ENCODE results near the gene ADD3.

Gene ADD3

GRCh38 chr10:110158051-110159005, 150.5 kb downstream of the ADD3 start:
- no peak for TF ChIP-seq GATA2 (IDR thresholded peaks at IDR 0.05; ENCODE audit: low read depth, low read length)
- no peak for TF ChIP-seq GATA3 (IDR thresholded peaks at IDR 0.05; ENCODE audit: low read depth, low read length)

GRCh38 chr10:110160081-110160480, 152.3 kb downstream of the ADD3 start:
- no peak for TF ChIP-seq GATA3 (IDR thresholded peaks at IDR 0.05; ENCODE audit: low read depth, low read length)

DNA sequence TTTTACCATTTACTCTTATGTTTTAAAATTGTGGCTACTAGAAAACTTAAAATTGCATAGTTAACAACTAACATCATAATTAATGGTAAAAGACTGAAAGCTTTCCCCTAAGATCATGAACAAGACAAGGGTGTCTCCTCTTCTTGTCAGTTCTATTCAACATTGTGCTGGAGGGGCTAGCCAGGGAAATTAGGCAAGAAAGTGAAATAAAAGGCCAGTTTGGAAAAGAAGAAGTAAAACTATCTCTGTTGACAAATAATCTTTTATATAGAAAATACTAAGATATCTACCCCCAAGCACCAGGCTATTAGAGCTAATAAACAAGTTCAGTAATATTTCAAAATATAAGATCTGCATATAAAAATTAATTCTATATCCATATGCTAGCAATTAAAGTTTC, 152.7 kb downstream of the ADD3 start:
- TF ChIP-seq GATA2 (IDR thresholded peaks at IDR 0.05; ENCODE audit: low read depth, low read length) = no peak
- no peak for TF ChIP-seq GATA3 (IDR thresholded peaks at IDR 0.05; ENCODE audit: low read depth, low read length)

GRCh38 chr10:110162741-110163145, 155.0 kb downstream of the ADD3 start:
- TF ChIP-seq GATA2 (IDR thresholded peaks at IDR 0.05; ENCODE audit: low read depth, low read length) = no peak
- no peak for TF ChIP-seq GATA3 (IDR thresholded peaks at IDR 0.05; ENCODE audit: low read depth, low read length)

GRCh38 chr10:110163192-110163773, 155.5 kb downstream of the ADD3 start:
- TF ChIP-seq GATA2 (IDR thresholded peaks at IDR 0.05; ENCODE audit: low read depth, low read length) (no peak), GATA3 (IDR thresholded peaks at IDR 0.05; ENCODE audit: low read depth, low read length) (no peak)

- no peak for TF ChIP-seq GATA3 (IDR thresholded peaks at IDR 0.05; ENCODE audit: low read depth, low read length)
- TF ChIP-seq GATA2 (IDR thresholded peaks at IDR 0.05; ENCODE audit: low read depth, low read length) = no peak
Observed at GRCh38 chr10:110163841-110164240, 156.1 kb downstream of the ADD3 start.

DNA sequence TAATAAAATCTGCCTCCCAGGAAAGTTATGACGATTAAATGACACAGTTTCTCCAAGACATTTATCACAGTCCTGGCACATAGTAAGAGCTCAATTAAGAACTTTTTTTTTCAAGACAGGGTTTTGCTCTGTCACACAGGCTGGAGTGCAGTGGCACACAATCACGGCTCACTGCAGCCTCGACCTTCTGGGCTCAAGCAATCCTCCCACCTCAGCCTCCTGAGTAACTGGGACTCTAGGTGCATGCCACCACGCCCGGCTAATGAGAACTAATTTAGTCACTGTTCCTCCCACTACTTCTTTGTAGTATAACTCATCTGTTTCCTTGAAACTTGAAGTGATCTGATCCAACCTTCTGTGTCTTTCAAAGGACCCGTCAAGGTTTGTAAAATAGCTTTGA, 157.5 kb downstream of the ADD3 start:
- no peak for TF ChIP-seq GATA2 (IDR thresholded peaks at IDR 0.05; ENCODE audit: low read depth, low read length)
- no peak for TF ChIP-seq GATA3 (IDR thresholded peaks at IDR 0.05; ENCODE audit: low read depth, low read length)

- TF ChIP-seq GATA2 (IDR thresholded peaks at IDR 0.05; ENCODE audit: low read depth, low read length) (no peak), GATA3 (IDR thresholded peaks at IDR 0.05; ENCODE audit: low read depth, low read length) (no peak)
Observed at GRCh38 chr10:110167149-110167548, 159.4 kb downstream of the ADD3 start.

DNA sequence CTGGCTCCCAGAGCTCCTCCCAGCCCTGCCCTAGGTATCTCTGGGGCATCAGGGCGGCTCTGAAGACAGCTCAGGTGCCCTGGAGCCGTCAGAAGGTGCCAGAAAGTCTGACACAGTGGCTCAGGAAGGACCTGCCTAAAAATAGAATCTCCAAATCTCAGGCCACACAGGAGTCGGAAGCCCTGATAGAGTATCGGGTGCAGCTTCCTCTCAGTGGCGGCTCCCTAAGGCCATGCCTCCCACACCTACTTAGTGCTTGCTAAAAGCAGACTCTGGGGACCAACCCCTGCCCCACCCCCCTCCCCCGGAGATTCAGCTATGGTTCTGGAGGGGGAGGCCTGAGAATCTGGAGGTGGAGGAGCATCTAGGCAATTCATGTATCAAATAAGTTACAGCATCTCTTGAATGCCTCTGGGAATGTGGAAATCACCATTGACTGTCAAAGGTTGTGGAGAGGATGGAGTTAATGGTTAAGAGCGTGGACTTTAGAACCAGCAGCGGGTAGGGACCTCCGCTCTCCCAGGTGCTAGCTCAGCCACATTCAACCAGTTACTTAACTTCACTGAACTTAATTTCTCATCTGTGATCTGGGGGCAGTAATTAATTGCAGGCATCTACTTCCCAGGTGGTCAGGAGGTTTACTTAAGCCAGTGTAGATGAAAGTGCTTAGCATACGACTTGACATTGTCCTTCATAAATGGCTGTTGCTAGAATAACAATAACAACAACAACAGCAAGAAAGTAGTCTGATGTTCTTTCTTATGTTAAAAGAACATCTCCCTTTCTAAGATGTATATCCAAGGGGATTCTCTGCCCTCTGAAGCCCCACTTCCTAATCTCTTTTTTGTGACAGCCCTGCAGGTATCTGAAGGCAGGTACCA, 161.1 kb downstream of the ADD3 start:
- TF ChIP-seq GATA3 (IDR thresholded peaks at IDR 0.05; ENCODE audit: low read depth, low read length) (no peak), GATA2 (IDR thresholded peaks at IDR 0.05; ENCODE audit: low read depth, low read length) (no peak)

DNA sequence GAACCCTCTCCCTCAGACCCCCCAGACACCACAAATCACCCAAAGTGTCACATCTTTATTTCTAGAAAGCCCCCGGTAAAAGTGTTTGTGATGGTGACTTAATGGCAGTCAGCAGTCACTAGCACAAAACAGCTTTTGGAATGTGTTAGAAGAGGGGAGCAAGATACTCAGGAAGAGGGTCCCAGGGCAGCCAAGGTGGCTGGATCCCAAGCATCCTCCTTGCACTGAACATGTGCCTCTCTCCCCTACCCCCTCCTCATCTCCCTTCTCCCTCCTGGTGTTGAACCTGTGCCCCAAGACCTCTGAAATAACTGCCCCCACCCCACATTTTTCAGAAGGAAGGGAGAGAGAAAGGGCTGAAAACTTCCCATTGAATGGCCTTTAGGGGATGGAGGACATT, 161.8 kb downstream of the ADD3 start:
- no peak for TF ChIP-seq GATA3 (IDR thresholded peaks at IDR 0.05; ENCODE audit: low read depth, low read length)
- no peak for TF ChIP-seq GATA2 (IDR thresholded peaks at IDR 0.05; ENCODE audit: low read depth, low read length)

GRCh38 chr10:110170142-110170971, 162.6 kb downstream of the ADD3 start:
- TF ChIP-seq GATA2 (IDR thresholded peaks at IDR 0.05; ENCODE audit: low read depth, low read length) (no peak), GATA3 (IDR thresholded peaks at IDR 0.05; ENCODE audit: low read depth, low read length) (no peak)

GRCh38 chr10:110171032-110171431, 163.2 kb downstream of the ADD3 start:
- no peak for TF ChIP-seq GATA3 (IDR thresholded peaks at IDR 0.05; ENCODE audit: low read depth, low read length)
- TF ChIP-seq GATA2 (IDR thresholded peaks at IDR 0.05; ENCODE audit: low read depth, low read length) = no peak

DNA sequence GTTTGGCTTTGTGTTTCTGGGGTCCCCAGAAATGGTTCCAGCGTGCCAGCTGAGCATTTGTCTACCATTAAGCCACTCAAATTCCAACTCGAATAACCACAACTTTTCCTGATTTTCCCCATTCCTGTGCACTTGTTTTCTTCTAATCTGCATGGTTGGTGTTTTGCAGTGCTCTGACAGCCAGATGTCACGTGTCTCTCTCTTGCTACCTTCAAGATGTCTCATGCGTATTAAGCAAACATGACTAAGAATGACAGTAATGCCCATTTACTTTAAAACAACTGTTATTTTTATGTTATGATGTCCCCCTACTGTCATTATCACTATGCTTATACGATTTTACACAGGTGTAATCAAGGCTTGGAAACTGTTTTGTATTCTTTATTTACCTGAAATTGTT, 164.4 kb downstream of the ADD3 start:
- TF ChIP-seq GATA3 (IDR thresholded peaks at IDR 0.05; ENCODE audit: low read depth, low read length) (no peak), GATA2 (IDR thresholded peaks at IDR 0.05; ENCODE audit: low read depth, low read length) (no peak)
